ENCODE results near the gene SCP2.

DNA sequence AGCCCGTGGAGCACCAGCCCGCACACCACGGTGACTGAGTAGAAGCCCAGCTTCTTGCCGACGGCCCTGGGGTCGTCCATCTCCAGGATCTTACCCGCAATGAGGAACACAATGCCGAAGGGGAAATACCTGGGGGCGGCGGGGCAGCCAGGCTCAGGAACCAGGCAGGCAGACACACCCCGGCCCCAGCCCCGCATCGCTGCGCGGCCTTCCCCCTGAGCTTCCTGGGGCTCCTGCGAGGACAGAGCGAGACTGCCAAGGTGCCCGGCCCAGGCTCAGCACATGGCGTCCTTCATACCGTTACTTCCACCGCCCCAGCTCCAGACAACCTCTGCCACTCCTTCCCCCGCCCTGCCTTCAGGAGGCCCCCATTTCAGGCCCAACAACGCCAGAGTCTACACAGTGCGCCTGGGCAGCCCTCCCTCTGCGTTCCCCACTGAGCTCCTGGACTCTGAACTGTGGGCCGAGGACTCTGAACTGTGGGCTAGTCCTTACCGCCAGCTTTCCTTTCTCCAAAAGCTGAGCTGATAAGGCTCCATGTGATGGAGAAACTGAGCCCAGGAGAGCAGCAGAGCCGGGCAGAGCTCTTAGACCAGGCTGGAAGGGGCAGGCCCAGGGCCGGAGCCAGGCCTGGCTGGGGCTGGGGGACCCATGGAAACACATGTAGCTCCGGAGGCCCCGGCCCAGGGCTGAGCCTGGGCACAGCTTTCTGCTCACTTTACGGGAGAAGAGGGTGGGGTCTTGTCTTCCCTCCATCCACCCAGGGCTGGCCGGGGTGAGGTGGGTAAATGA is 165.8 kb downstream of the SCP2 start:
- TF ChIP-seq CTCF (IDR thresholded peaks at IDR 0.05) (no peak), POLR2A (IDR thresholded peaks at IDR 0.05) (no peak)

Measured in esophagus squamous epithelium (tissue), 4 donors.